Choroid plexus epithelial cell (primary cell): ENCODE measurements around the gene AOPEP.

Experiments
- DNase-seq: peaks from one replicate; pipeline ENCODE4 v3.0.0-alpha.2; 2010; ENCODE audit warnings: low read depth
- H3K4me3 ChIP-seq: 2 replicates; pipeline ENCODE4 v1.5.1; 2011; ENCODE audit warnings: low read depth, mild to moderate bottlenecking, control low read depth, low read length, moderate library complexity
- CTCF ChIP-seq: conservative IDR thresholded peaks from 2 replicates; pipeline ENCODE4 v1.5.1; 2011; ENCODE audit warnings: low read depth, mild to moderate bottlenecking, control low read depth, inconsistent platforms, low read length, moderate library complexity

The AOPEP gene

GRCh38 chr9:95077766-95078370 is 351.4 kb downstream of the AOPEP start:
- no peak for DNase-seq
- H3K4me3 ChIP-seq = no peak overlapping the region
- no peak for TF ChIP-seq CTCF

- no peak for TF ChIP-seq CTCF
- no peak overlapping the region for H3K4me3 ChIP-seq
- no peak for DNase-seq
Measured at GRCh38 chr9:95078511-95078910, 352.0 kb downstream of the AOPEP start.

- DNase-seq = no peak
- no peak overlapping the region for H3K4me3 ChIP-seq
- TF ChIP-seq CTCF = no peak
Measured at GRCh38 chr9:95078939-95079338, 352.4 kb downstream of the AOPEP start.

GRCh38 chr9:95079461-95079860 is 353.0 kb downstream of the AOPEP start:
- DNase-seq = no peak
- no peak overlapping the region for H3K4me3 ChIP-seq
- TF ChIP-seq CTCF = no peak

- TF ChIP-seq CTCF = no peak
- no peak overlapping the region for H3K4me3 ChIP-seq
- no peak for DNase-seq
Measured at GRCh38 chr9:95080961-95081647, 354.6 kb downstream of the AOPEP start.

- no peak overlapping the region for H3K4me3 ChIP-seq
- DNase-seq = no peak
- no peak for TF ChIP-seq CTCF
Measured at GRCh38 chr9:95081998-95082397, 355.5 kb downstream of the AOPEP start.
